H9 (cell line): ENCODE results near the gene GIPC1. TPM values are rescaled to one million over a fixed set of nuclear protein-coding genes. Genes with fewer than 3 reads are reported as not detected.

Source experiments
- DNase-seq: peaks from one replicate; pipeline ENCODE4 v3.0.0-alpha.2; 2017
- H2AFZ ChIP-seq: one replicate; pipeline ENCODE4 v1.6.1; 2013; ENCODE audit warnings: mild to moderate bottlenecking, low read length, control low read depth, moderate library complexity
- H2AK5ac ChIP-seq: 2 replicates; pipeline ENCODE4 v1.6.1; 2013; ENCODE audit warnings: low read length, control low read depth, mixed read lengths; ENCODE audit not compliant: insufficient read length
- H2BK120ac ChIP-seq: one replicate; pipeline ENCODE4 v1.6.1; 2013; ENCODE audit warnings: low read depth, mild to moderate bottlenecking, low read length, control low read depth, inconsistent platforms; ENCODE audit not compliant: poor library complexity, severe bottlenecking
- H2BK12ac ChIP-seq: 2 replicates; pipeline ENCODE4 v1.6.1; 2013; ENCODE audit warnings: low read length, control low read depth, mixed read lengths, low read depth; ENCODE audit not compliant: insufficient read length
- H2BK15ac ChIP-seq: 2 replicates; pipeline ENCODE4 v1.6.1; 2013; ENCODE audit warnings: low read depth, low read length, control low read depth
- H2BK20ac ChIP-seq: one replicate; pipeline ENCODE4 v1.6.1; 2013; ENCODE audit warnings: low read depth, mild to moderate bottlenecking, low read length, control low read depth, inconsistent platforms; ENCODE audit not compliant: poor library complexity, severe bottlenecking
- H2BK5ac ChIP-seq: 2 replicates; pipeline ENCODE4 v1.6.1; 2013; ENCODE audit warnings: low read length, control low read depth, mixed read lengths; ENCODE audit not compliant: insufficient read length
- H3K14ac ChIP-seq: 2 replicates; pipeline ENCODE4 v1.6.1; 2013; ENCODE audit warnings: low read length, control low read depth; ENCODE audit not compliant: insufficient read depth
- H3K18ac ChIP-seq: 2 replicates; pipeline ENCODE4 v1.6.1; 2013; ENCODE audit warnings: low read depth, mild to moderate bottlenecking, mixed read lengths, low read length, control low read depth; ENCODE audit not compliant: insufficient read length
- H3K23ac ChIP-seq: 2 replicates; pipeline ENCODE4 v1.6.1; 2013; ENCODE audit warnings: low read length, control low read depth, mixed read lengths, low read depth; ENCODE audit not compliant: insufficient read length
- H3K23me2 ChIP-seq: 2 replicates; pipeline ENCODE4 v1.6.1; 2013; ENCODE audit warnings: low read depth, mild to moderate bottlenecking, mixed read lengths, low read length, control low read depth; ENCODE audit not compliant: insufficient read length, poor library complexity, severe bottlenecking
- H3K27ac ChIP-seq: 2 replicates; pipeline ENCODE4 v1.5.1; 2013; ENCODE audit warnings: low read length, control low read depth, mixed read lengths, low read depth; ENCODE audit not compliant: insufficient read length
- H3K27me3 ChIP-seq: 2 replicates; pipeline ENCODE4 v1.6.1; 2013; ENCODE audit warnings: low read length, control low read depth, inconsistent platforms; ENCODE audit not compliant: insufficient read depth
- H3K4ac ChIP-seq: 2 replicates; pipeline ENCODE4 v1.6.1; 2013; ENCODE audit warnings: low read depth, mild to moderate bottlenecking, control low read depth, inconsistent platforms, low read length, moderate library complexity
- H3K4me1 ChIP-seq: 2 replicates; pipeline ENCODE4 v1.6.1; 2013; ENCODE audit warnings: low read length, control low read depth, inconsistent platforms; ENCODE audit not compliant: insufficient read depth
- H3K4me2 ChIP-seq: 2 replicates; pipeline ENCODE4 v1.6.1; 2013; ENCODE audit warnings: low read length, control low read depth, mixed read lengths; ENCODE audit not compliant: insufficient read length, insufficient read depth
- H3K56ac ChIP-seq: 2 replicates; pipeline ENCODE4 v1.6.1; 2013; ENCODE audit warnings: low read depth, mild to moderate bottlenecking, mixed read lengths, low read length, control low read depth; ENCODE audit not compliant: insufficient read length
- H3K79me1 ChIP-seq: 2 replicates; pipeline ENCODE4 v1.6.1; 2013; ENCODE audit warnings: low read depth, mild to moderate bottlenecking, moderate library complexity, low read length, control low read depth, inconsistent platforms; ENCODE audit not compliant: insufficient read depth, poor library complexity, severe bottlenecking
- H3K79me2 ChIP-seq: 2 replicates; pipeline ENCODE4 v1.6.1; 2013; ENCODE audit warnings: low read length, control low read depth, inconsistent platforms; ENCODE audit not compliant: insufficient read depth
- H3K9ac ChIP-seq: 2 replicates; pipeline ENCODE4 v1.6.1; 2013; ENCODE audit warnings: low read length, control low read depth, mixed read lengths; ENCODE audit not compliant: insufficient read length; ENCODE audit errors: extremely low read depth
- H3K9me3 ChIP-seq: one replicate; pipeline ENCODE4 v1.6.1; 2013; ENCODE audit warnings: low read depth, low read length, inconsistent platforms; ENCODE audit not compliant: control insufficient read depth
- H3T11ph ChIP-seq: one replicate; pipeline ENCODE4 v1.6.1; 2013; ENCODE audit warnings: mild to moderate bottlenecking, low read length, control low read depth, inconsistent platforms
- H4K20me1 ChIP-seq: one replicate; pipeline ENCODE4 v1.6.1; 2013; ENCODE audit not compliant: control insufficient read depth, insufficient read length, insufficient read depth
- H4K5ac ChIP-seq: 2 replicates; pipeline ENCODE4 v1.6.1; 2013; ENCODE audit warnings: low read depth, mild to moderate bottlenecking, mixed read lengths, low read length, control low read depth; ENCODE audit not compliant: insufficient read length
- H4K8ac ChIP-seq: replicated peaks from 2 replicates; pipeline ENCODE4 v1.6.1; 2013; ENCODE audit warnings: low read length, control low read depth, mixed read lengths, low read depth; ENCODE audit not compliant: insufficient read length
- H4K91ac ChIP-seq: 2 replicates; pipeline ENCODE4 v1.6.1; 2013; ENCODE audit warnings: low read depth, mild to moderate bottlenecking, moderate library complexity, mixed read lengths, low read length, control low read depth; ENCODE audit not compliant: insufficient read length
- H3K27ac Mint-ChIP-seq, 3 experiments: 2 replicates in 2 of 3; 3 replicates in 1 of 3; pipeline ENCODE4 v1.8.0; 2020 to 2021; ENCODE audit warnings: mixed read lengths in 3 of 3, mild to moderate bottlenecking in 1 of 3, moderate library complexity in 1 of 3
- H3K27me3 Mint-ChIP-seq: 2 replicates; pipeline ENCODE4 v1.8.0; 2021; ENCODE audit warnings: low read depth, mild to moderate bottlenecking, moderate library complexity, mixed read lengths
- H3K36me3 Mint-ChIP-seq, 3 experiments: 2 replicates in 2 of 3; 3 replicates in 1 of 3; pipeline ENCODE4 v1.8.0; 2020 to 2021; ENCODE audit warnings: low read depth in 3 of 3, mixed read lengths in 3 of 3; ENCODE audit not compliant: insufficient read depth in 1 of 3
- H3K4me1 Mint-ChIP-seq, 2 experiments: 2 replicates each; pipeline ENCODE4 v1.8.0; 2020; ENCODE audit warnings: mixed read lengths in 2 of 2
- H3K4me3 Mint-ChIP-seq, 2 experiments: 2 replicates in 1 of 2; 3 replicates in 1 of 2; pipeline ENCODE4 v1.8.0; 2020 to 2021; ENCODE audit warnings: mild to moderate bottlenecking in 2 of 2, mixed read lengths in 2 of 2, moderate library complexity in 1 of 2
- H3K9me3 Mint-ChIP-seq, 2 experiments: 2 replicates in 1 of 2; 3 replicates in 1 of 2; pipeline ENCODE4 v1.8.0; 2020; ENCODE audit warnings: mild to moderate bottlenecking in 2 of 2, mixed read lengths in 2 of 2, moderate library complexity in 1 of 2
- WGBS: extraction: QIAGEN DNeasy Blood & Tissue Kit; methylation state at CpG from one replicate; pipeline ENCODE4 v1.1.7; 2013; ENCODE audit warnings: missing lambda C conversion rate, low lambda C conversion rate, mixed read lengths; ENCODE audit not compliant: insufficient read length; ENCODE audit errors: extremely low coverage; 5-methylcytosine and 5-hydroxymethylcytosine counted together
- total RNA-seq: library from RNA; stranded (reverse); gene quantifications from 2 replicates; pipeline ENCODE4 v1.2.1, GENCODE V29; 2021
- TF ChIP-seq, protein P1 (sequence below): fragments of 200-600 bp; sonication (generic); conservative IDR thresholded peaks from 3 replicates; pipeline ENCODE4 v1.8.0; 2021; ENCODE audit warnings: antibody characterized with exemption, mild to moderate bottlenecking

The GIPC1 gene
- total RNA-seq, 1 experiment from 2014 or later = 70.6 TPM

DNA sequence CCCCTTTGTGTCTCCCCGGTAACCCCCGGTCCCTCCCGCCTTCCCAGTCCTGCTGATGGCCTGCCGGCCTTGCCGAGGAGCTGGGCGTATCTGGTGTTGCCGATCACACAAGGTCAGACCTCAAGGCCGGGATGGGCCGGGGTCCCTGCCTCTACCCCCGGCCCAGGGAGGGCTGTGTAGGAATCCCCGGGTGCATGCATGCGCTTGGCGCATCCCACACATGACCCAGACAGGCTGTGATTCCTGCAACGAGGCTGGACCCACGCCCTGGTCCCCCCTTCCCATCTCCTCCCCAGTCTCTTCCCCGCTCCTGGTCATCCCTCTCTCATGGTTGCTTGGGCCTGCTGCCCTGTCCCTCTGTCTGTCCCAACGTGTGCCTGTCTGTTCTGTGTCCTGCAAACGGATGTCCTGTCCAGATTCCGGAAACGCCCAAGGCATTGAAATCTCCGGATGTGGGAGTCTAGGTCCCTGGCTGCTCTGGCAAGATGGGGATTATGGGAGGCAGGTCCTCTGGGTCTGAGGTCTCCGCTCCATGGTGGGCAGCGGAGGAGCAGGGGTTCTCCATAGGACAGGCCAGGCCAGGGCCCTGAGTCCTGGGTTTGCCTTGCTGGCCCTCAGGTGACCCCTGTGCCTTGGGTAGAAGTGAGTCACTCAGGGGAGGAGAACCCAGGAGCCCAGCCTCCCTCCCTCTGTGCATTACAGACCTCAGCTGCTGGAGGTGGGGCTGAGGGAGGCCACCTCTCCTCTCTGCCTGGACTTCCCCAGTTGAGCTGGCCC, 61.2 kb downstream of the GIPC1 start:
- WGBS = no CpG with 5 or more reads among the region's 23 CpGs
- no peak overlapping the region for H3K56ac ChIP-seq
- H2BK15ac ChIP-seq = no peak overlapping the region
- H3K4ac ChIP-seq = no peak overlapping the region
- H2AK5ac ChIP-seq = no peak overlapping the region
- H4K20me1 ChIP-seq = no peaks in the 10 kb centered on the region
- TF ChIP-seq, protein P1, sequence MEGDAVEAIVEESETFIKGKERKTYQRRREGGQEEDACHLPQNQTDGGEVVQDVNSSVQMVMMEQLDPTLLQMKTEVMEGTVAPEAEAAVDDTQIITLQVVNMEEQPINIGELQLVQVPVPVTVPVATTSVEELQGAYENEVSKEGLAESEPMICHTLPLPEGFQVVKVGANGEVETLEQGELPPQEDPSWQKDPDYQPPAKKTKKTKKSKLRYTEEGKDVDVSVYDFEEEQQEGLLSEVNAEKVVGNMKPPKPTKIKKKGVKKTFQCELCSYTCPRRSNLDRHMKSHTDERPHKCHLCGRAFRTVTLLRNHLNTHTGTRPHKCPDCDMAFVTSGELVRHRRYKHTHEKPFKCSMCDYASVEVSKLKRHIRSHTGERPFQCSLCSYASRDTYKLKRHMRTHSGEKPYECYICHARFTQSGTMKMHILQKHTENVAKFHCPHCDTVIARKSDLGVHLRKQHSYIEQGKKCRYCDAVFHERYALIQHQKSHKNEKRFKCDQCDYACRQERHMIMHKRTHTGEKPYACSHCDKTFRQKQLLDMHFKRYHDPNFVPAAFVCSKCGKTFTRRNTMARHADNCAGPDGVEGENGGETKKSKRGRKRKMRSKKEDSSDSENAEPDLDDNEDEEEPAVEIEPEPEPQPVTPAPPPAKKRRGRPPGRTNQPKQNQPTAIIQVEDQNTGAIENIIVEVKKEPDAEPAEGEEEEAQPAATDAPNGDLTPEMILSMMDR = no peak
- no peak overlapping the region for H3K27ac ChIP-seq
- no peaks in the 10 kb centered on the region for H3K4me1 ChIP-seq
- Mint-ChIP-seq H3K27ac (peak overlapping the region in 1 of 3 experiments; percentile 75; a peak in 3 of 7 replicates), H3K9me3 (no peaks in the 10 kb centered on the region), H3K4me1 (peaks cover 12 to 15% of the 10 kb centered on the region in 2 experiments), H3K4me3 (peak overlapping the region; percentile 71 to 81), H3K27me3 (peaks cover 18% of the 10 kb centered on the region), H3K36me3 (peaks cover 0 to 8% (median 0%) of the 10 kb centered on the region in 3 experiments; a peak in 2 of 7 replicates)
- peaks cover 4% of the 10 kb centered on the region for H3K79me1 ChIP-seq
- no peak overlapping the region for H4K5ac ChIP-seq
- no peaks in the 10 kb centered on the region for H3K9me3 ChIP-seq
- H3K4me2 ChIP-seq = no peak overlapping the region
- H2BK120ac ChIP-seq = no peak overlapping the region
- no peak overlapping the region for H2BK5ac ChIP-seq
- no peak overlapping the region for H3K9ac ChIP-seq
- no peak overlapping the region for H3K14ac ChIP-seq
- H2AFZ ChIP-seq = no peak overlapping the region
- H4K91ac ChIP-seq = no peak overlapping the region
- H3K79me2 ChIP-seq = peaks cover 5% of the 10 kb centered on the region; the same call in 1 of the 2 replicates
- DNase-seq = no peak
- no peak overlapping the region for H3K18ac ChIP-seq
- H3K27me3 ChIP-seq = no peaks in the 10 kb centered on the region
- H4K8ac ChIP-seq = no peak overlapping the region
- H3K23ac ChIP-seq = no peak overlapping the region
- no peak overlapping the region for H3T11ph ChIP-seq
- no peak overlapping the region for H2BK20ac ChIP-seq
- peaks cover 7% of the 10 kb centered on the region for H3K23me2 ChIP-seq
- H2BK12ac ChIP-seq = no peak overlapping the region
